ENCODE results near the gene CDHR1. TPM values are rescaled to one million over a fixed set of nuclear protein-coding genes. Genes with fewer than 3 reads are reported as not detected.
"Not testable (repeated sequence)": the region's sequence is repeated elsewhere in the genome, so short reads cannot be mapped to it uniquely, and the experiment has no call there.

CDHR1 gene
- total and polyA plus RNA-seq, 2 experiments from 2014 or later: 3.2 to 6.6 TPM

- TF ChIP-seq REST (IDR thresholded peaks at IDR 0.05; ENCODE audit: unreplicated experiment): no peak
- TF ChIP-seq EZH2 (IDR thresholded peaks at IDR 0.05; ENCODE audit: low read depth, unreplicated experiment): no peak
- no peak for TF ChIP-seq CTCF (conservative IDR thresholded peaks at IDR 0.05; ENCODE audit: low read depth in 2 of 2)
- TF ChIP-seq STAT1 (IDR thresholded peaks at IDR 0.05; ENCODE audit: unreplicated experiment): no peak
- no peak for TF ChIP-seq ZNF114 (CRISPR knock-in tag; IDR thresholded peaks at IDR 0.05)
- no peak for TF ChIP-seq EZH2phosphoT487 (IDR thresholded peaks at IDR 0.05; ENCODE audit: unreplicated experiment)
- TF ChIP-seq JUNB (IDR thresholded peaks at IDR 0.05; ENCODE audit: unreplicated experiment): no peak
- no peak for TF ChIP-seq POLR2AphosphoS5 (IDR thresholded peaks at IDR 0.05; ENCODE audit: low read depth)
- TF ChIP-seq ZNF331 (CRISPR knock-in tag; IDR thresholded peaks at IDR 0.05; ENCODE audit: low read depth): no peak
- TF ChIP-seq CREB1 (CRISPR knock-in tag; IDR thresholded peaks at IDR 0.05; ENCODE audit: low read depth): no peak
- no peak for TF ChIP-seq NANOG (IDR thresholded peaks at IDR 0.05; ENCODE audit: borderline replicate concordance)
- no peak for TF ChIP-seq ETS1 (IDR thresholded peaks at IDR 0.05)
These were observed 15.2 kb upstream of the CDHR1 start (continued) for GRCh38 chr10:84179059-84179710.

GRCh38 chr10:84180386-84180785, 14.0 kb upstream of the CDHR1 start:
- H3F3A ChIP-seq (replicated peaks; ENCODE audit: low read depth); H3K36me3 ChIP-seq (ENCODE audit: insufficient read depth); DNase-seq (ENCODE audit: low spot score); H3K79me2 ChIP-seq (replicated peaks; ENCODE audit: insufficient read depth); ATAC-seq; H3K27me3 ChIP-seq (ENCODE audit: insufficient read depth); H3K4me3 Mint-ChIP-seq; H2AFZ ChIP-seq; H3K27ac ChIP-seq (ENCODE audit: low read depth); H3K9me2 ChIP-seq (ENCODE audit: insufficient read depth); H3K4me2 ChIP-seq; H3K27me3 Mint-ChIP-seq (ENCODE audit: insufficient read depth, low read depth, poor library complexity); H3K36me3 Mint-ChIP-seq (ENCODE audit: low read depth); H4K20me1 ChIP-seq (replicated peaks; ENCODE audit: insufficient read depth); H3K27ac Mint-ChIP-seq; H3K4me1 Mint-ChIP-seq; H3K4me1 ChIP-seq (ENCODE audit: insufficient read depth); H3K4me3 ChIP-seq: not testable (repeated sequence)
- peaks cover 18% of the 10 kb centered on the region for H3K9me3 Mint-ChIP-seq

All from GM23338 (cell line).